HL-60 (cell line): ENCODE results near the gene IQGAP3.

Source experiments
- GABPA ChIP-seq: IDR thresholded peaks from 2 replicates; pipeline ENCODE4 v1.6.1; 2012; ENCODE audit warnings: low read depth
- POLR2AphosphoS5 ChIP-seq: IDR thresholded peaks from 2 replicates; pipeline ENCODE4 v1.6.1; 2012; ENCODE audit warnings: low read depth
- SPI1 ChIP-seq: IDR thresholded peaks from 2 replicates; pipeline ENCODE4 v1.6.1; 2012; ENCODE audit warnings: low read depth, mild to moderate bottlenecking, borderline replicate concordance
- TF ChIP-seq, protein P1 (sequence below): IDR thresholded peaks from one replicate; pipeline ENCODE4 v1.5.1; 2011; ENCODE audit warnings: low read length, control low read depth, inconsistent platforms; ENCODE audit not compliant: insufficient read depth
- TF ChIP-seq, protein P2 (sequence below): IDR thresholded peaks from 2 replicates; pipeline ENCODE4 v1.6.1; 2012; ENCODE audit warnings: low read depth; ENCODE audit not compliant: insufficient replicate concordance

DNA sequence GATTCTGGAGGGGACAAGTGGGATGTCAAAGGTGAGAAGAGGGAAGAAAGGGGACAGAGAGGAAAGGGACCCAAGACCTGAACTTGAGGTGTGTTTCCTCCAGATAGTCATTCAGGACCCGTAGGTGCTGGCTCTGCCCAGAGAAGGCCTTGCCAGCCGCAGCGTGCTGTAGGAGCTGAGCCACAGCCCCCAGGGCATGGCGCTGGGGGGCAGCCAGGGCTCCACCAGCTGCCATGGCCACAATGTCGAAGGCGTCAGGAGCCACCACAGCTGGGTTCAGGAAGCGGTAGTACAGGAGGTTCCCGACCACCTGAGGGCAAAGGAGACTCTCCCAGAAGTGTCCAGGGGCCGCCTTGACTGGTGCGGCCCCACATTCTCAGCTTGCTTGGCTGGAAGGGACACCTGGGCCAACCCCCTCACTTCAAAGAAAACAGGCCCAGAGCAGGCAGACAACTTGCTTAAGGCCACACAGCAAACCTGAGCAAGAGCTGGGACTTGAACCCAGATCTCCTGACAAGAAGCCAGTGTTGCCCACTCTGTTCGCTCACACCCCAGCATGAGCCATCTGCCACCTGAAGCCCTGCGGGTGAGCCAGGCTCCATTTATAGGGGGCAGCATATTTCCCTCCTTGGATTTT, 37.8 kb downstream of the IQGAP3 start:
- TF ChIP-seq, protein P1, sequence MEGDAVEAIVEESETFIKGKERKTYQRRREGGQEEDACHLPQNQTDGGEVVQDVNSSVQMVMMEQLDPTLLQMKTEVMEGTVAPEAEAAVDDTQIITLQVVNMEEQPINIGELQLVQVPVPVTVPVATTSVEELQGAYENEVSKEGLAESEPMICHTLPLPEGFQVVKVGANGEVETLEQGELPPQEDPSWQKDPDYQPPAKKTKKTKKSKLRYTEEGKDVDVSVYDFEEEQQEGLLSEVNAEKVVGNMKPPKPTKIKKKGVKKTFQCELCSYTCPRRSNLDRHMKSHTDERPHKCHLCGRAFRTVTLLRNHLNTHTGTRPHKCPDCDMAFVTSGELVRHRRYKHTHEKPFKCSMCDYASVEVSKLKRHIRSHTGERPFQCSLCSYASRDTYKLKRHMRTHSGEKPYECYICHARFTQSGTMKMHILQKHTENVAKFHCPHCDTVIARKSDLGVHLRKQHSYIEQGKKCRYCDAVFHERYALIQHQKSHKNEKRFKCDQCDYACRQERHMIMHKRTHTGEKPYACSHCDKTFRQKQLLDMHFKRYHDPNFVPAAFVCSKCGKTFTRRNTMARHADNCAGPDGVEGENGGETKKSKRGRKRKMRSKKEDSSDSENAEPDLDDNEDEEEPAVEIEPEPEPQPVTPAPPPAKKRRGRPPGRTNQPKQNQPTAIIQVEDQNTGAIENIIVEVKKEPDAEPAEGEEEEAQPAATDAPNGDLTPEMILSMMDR: no peak
- TF ChIP-seq POLR2AphosphoS5: no peak
- TF ChIP-seq, protein P2, sequence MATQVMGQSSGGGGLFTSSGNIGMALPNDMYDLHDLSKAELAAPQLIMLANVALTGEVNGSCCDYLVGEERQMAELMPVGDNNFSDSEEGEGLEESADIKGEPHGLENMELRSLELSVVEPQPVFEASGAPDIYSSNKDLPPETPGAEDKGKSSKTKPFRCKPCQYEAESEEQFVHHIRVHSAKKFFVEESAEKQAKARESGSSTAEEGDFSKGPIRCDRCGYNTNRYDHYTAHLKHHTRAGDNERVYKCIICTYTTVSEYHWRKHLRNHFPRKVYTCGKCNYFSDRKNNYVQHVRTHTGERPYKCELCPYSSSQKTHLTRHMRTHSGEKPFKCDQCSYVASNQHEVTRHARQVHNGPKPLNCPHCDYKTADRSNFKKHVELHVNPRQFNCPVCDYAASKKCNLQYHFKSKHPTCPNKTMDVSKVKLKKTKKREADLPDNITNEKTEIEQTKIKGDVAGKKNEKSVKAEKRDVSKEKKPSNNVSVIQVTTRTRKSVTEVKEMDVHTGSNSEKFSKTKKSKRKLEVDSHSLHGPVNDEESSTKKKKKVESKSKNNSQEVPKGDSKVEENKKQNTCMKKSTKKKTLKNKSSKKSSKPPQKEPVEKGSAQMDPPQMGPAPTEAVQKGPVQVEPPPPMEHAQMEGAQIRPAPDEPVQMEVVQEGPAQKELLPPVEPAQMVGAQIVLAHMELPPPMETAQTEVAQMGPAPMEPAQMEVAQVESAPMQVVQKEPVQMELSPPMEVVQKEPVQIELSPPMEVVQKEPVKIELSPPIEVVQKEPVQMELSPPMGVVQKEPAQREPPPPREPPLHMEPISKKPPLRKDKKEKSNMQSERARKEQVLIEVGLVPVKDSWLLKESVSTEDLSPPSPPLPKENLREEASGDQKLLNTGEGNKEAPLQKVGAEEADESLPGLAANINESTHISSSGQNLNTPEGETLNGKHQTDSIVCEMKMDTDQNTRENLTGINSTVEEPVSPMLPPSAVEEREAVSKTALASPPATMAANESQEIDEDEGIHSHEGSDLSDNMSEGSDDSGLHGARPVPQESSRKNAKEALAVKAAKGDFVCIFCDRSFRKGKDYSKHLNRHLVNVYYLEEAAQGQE: no peak
- TF ChIP-seq SPI1: no peak
- TF ChIP-seq GABPA: no peak
